Ecto neural progenitor cell (in vitro differentiated cells): ENCODE data around the gene F8.
"Not testable (repeated sequence)": the region's sequence is repeated elsewhere in the genome, so short reads cannot be mapped to it uniquely, and the experiment has no call there.

Experiments
- DNase-seq: peaks from one replicate; pipeline ENCODE4 v3.0.0-alpha.2; 2018; ENCODE audit warnings: low spot score

Gene F8

GRCh38 chrX:154885057-154885456, 137.5 kb downstream of the F8 start:
- not testable (repeated sequence) for DNase-seq

- not testable (repeated sequence) for DNase-seq
These were observed 138.5 kb downstream of the F8 start for GRCh38 chrX:154884069-154884468.

- no peak for DNase-seq
These were observed 149.2 kb downstream of the F8 start for GRCh38 chrX:154873329-154873728.

GRCh38 chrX:154868522-154868921, 154.0 kb downstream of the F8 start:
- not testable (repeated sequence) for DNase-seq

DNA sequence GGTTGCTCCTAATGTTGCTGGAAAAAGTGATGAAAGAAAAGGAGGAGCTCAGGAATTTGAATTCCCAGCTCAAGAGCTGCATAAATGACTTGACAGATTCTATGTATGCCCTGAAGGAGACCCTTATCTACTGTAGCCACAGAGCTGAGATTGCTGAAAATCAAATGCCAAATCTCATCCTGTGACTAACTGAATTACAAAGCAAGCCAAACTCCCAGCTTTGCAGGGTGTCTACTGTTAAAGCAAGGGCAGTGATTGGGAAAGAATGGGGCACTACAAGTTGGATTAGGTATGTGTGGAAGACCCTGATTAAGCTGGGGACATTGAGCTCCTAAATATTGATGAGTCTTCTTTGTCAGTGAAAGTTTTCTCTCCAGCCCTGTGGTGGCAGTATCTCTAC, 167.3 kb downstream of the F8 start:
- no peak for DNase-seq

DNA sequence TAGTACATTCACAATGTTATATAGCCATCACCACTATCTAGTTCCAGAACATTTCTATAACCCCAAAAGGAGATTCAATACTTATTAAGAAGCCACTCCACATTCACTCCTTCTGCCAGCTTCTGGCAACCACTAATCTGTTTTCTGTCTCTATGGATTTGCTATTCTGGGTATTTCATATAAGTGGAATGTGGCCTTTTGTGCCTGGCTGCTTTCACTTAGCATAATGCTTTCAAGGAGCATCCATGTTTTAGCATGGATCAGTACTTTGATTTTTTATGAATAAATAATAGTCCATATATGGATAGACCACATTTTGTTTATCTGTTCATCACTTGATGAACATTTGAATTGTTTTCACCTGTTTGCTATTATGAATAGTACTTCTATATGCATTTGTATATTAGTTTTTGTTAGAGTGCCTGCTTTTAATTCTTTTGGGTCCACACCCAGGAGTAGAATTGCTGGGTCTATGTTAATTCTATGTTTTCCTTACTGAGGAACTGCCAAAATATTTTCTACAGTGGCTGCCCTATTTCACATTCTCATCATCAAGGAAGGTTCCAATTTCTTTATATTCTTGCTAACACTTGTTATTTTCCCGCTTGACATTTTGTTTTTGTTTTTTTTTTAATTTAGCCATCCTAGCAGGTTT, 171.4 kb downstream of the F8 start:
- DNase-seq = no peak

DNA sequence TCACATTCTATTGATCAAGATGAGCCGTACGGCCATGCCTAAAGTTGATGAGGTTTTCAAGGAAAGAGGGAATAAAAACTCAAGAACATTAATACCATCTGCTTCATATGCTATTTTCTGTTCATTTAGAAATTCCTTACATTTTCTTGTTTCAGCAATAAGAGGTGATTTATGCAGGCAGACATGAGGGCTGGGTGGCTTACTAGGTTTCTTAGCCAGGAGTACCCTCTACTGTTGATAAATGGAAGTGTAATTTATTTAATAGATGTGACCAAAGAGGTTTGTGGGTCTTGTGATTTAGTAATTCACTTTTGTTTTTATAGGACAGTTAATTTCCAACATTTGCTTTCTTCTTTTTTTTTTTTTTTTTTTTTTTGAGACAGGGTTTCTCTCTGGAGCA, 181.7 kb downstream of the F8 start:
- no peak for DNase-seq

- DNase-seq = no peak
These were observed 186.4 kb downstream of the F8 start for GRCh38 chrX:154836163-154836562.

DNA sequence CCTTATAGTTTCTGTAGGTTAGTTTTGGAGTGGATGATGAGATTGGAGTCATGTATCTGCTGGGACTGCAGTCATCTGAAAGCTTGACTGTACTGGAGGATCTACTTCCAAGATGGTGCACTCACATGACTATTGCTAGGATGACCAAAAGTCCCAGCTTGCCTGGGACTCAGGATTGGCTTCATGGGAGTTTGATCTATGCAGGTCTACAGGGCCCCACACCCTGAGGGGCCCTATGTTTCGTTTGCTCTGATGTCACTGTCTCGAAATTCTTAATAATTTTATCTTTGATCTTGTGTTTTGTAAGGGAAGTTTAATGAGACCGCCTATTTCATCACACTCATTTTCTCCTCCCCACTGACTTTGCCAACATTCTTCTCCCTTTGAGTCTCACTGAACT, 188.0 kb downstream of the F8 start, which contains the start of gene SMIM9:
TSS of gene SMIM9 (minus strand) at position 101 of the 400 bp plus-strand sequence. CDS start 3,806 bp downstream, outside the sequence.
- no peak for DNase-seq

DNA sequence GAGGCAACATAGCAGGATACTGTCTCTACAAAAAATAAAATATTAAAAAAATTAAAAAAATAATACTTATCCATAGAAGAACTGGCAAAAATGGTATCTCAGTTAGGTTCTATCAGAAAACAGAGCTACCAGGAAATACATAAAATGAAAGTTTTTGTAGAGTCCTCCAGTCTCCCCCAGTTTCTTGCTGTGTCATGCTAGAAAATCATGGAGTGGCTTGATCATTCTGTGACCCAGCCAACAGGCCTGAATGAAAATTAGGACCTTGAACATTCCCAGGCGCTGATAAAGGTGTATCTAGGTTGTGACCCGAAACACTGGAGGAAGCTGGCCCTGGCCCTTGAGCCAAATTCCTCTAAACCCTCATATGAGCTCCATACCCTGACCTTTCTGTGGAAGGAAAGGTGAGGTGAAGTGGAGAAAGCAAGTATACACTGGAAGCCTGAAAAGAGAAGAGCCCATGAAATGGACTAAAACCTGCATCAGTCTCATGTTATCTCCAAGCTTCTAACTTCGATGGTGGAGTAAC, 188.7 kb downstream of the F8 start:
- DNase-seq = no peak

- DNase-seq = no peak
These were observed 192.5 kb downstream of the F8 start for GRCh38 chrX:154829926-154830442.

GRCh38 chrX:154829134-154829533, 193.4 kb downstream of the F8 start:
- DNase-seq = no peak

DNA sequence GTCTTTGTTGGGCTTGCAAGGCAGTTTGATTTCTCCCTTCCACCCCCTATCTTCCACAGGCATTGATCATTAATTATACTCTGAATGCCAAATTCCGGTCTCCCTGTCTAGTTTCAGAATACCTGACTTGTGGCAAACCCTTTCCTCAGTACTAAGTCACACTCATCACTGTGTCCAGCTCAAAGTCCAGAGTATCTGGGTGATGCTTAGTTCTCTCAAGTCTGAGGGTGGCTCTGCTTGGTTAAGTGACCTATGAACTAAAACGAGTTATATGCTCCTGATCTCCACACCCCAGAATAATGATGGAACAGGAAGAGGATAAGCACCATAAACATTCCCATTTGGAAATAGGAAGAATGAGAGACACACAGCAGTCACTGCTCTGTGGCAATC, 194.5 kb downstream of the F8 start:
- DNase-seq = no peak

- DNase-seq = no peak
These were observed 195.1 kb downstream of the F8 start for GRCh38 chrX:154827194-154828015.

GRCh38 chrX:154825586-154825985, 196.9 kb downstream of the F8 start:
- DNase-seq = not testable (repeated sequence)

GRCh38 chrX:154824638-154825037, 197.9 kb downstream of the F8 start:
- DNase-seq = no peak

- DNase-seq = no peak
These were observed 200.5 kb downstream of the F8 start for GRCh38 chrX:154822029-154822428.

DNA sequence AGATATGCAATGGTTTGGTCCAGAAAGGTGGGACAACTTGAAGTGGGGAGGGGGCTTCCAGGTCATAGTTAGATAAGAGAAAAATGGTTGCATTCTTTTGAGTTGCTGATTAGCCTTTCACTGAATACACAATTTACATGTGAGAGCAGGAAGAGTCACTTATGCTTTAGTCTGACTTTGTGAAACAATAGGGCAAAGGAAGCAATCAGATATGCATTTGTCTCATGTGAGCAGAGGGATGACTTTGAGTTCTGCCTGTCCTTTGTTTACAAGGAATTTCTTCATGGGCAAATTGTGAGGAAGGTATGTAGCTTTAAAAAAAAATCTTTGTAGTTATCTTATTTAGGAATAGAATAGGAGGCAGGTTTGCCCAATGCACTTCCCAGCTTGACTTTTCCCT, 201.0 kb downstream of the F8 start:
- no peak for DNase-seq

GRCh38 chrX:154819771-154820341, 202.7 kb downstream of the F8 start:
- DNase-seq = no peak

- DNase-seq = no peak
These were observed 203.4 kb downstream of the F8 start for GRCh38 chrX:154818916-154819770.

DNA sequence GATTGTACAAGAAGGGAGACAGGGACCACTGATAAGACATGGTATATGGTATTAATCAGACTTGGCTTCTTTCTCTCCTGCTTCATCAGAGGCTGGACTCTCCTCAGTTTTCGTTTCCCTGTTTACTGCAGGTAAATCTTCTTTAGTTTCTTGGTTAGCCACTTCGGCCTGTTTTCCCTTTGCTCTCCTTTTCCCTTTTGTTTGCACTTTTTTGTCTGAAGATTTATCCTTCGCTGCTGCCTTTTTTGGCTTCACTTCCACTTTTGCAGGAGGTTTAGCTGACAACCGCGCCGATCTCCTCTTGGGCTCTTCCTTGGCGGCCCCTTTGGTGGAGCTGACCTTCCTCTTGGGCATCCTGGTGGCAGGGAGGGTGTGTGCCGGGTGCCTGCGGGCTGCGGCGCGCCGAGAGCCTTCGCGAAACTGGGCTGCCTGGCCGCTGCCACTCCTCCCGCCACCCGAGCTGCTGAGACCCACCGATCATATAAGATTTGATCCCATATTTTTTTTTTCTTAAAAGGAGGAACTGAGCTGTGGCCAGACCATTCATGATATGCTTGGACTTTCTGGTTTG, 205.4 kb downstream of the F8 start:
- not testable (repeated sequence) for DNase-seq
